Muscle layer of duodenum (tissue), 2 donors: ENCODE measurements around the gene GGTLC1.
"Not testable (repeated sequence)": the region's sequence is repeated elsewhere in the genome, so short reads cannot be mapped to it uniquely, and the experiment has no call there.

Experiments used
- H3K27ac ChIP-seq: one replicate; pipeline ENCODE4 v1.7.0; 2013; ENCODE audit warnings: mild to moderate bottlenecking, low read length
- H3K27me3 ChIP-seq: one replicate; pipeline ENCODE4 v1.7.0; 2013; ENCODE audit warnings: low read depth, mild to moderate bottlenecking, control low read depth, low read length
- H3K36me3 ChIP-seq, 2 donors: one replicate each; pipeline ENCODE4 v1.7.0; 2013; ENCODE audit warnings: low read length in 2 of 2, control low read depth in 1 of 2, mild to moderate bottlenecking in 1 of 2; ENCODE audit not compliant: insufficient read depth in 2 of 2, control insufficient read depth in 1 of 2
- H3K4me1 ChIP-seq, 2 donors: one replicate each; pipeline ENCODE4 v1.7.0; 2013; ENCODE audit warnings: low read length in 2 of 2, mild to moderate bottlenecking in 2 of 2, control low read depth in 1 of 2, moderate library complexity in 1 of 2; ENCODE audit not compliant: insufficient read depth in 2 of 2, control insufficient read depth in 1 of 2
- H3K4me3 ChIP-seq, 2 donors: one replicate each; pipeline ENCODE4 v1.7.0; 2013; ENCODE audit warnings: low read length in 2 of 2, low read depth in 1 of 2, mild to moderate bottlenecking in 1 of 2
- H3K9me3 ChIP-seq, 2 donors: one replicate each; pipeline ENCODE4 v1.7.0; 2013; ENCODE audit warnings: low read length in 2 of 2, control low read depth in 1 of 2, mild to moderate bottlenecking in 1 of 2; ENCODE audit not compliant: control insufficient read depth in 1 of 2
- donor health status: healthy.

Gene GGTLC1

GRCh38 chr20:24007758-24008157 lies 19.2 kb upstream of the GGTLC1 start:
- H3K4me3 ChIP-seq = no peak overlapping the region
- no peaks in the 10 kb centered on the region for H3K36me3 ChIP-seq

DNA sequence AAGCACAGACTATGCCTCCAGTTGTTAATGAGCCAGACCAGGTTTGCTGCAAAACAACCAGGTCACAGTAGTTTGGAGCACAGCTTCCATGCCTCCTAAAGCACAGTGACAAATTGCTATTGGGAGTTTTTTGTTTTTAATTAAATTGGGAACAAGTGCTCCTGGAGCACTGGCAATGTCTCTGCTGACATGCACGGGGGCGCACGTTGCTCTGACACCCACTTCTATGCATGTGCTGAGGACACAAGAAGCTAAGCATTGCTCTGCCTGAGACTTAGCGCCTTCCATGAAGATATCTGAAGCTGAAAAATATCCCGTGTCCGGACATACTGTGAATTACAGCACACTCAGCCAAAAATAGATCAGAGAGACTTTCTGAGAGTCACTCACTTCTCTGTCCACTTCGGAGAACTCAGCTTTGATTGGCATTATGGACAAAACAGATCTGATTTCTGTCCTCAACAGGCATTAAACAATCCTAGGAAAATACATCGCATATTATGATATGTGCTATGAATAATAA lies 18.6 kb upstream of the GGTLC1 start:
- Histone ChIP-seq H3K4me1 (no peaks in the 10 kb centered on the region), H3K4me3 (no peak overlapping the region), H3K27me3 (no peaks in the 10 kb centered on the region), H3K9me3 (no peaks in the 10 kb centered on the region), H3K27ac (no peak overlapping the region), H3K36me3 (no peaks in the 10 kb centered on the region)

More at GRCh38 chr20:24007758-24008157, 19.2 kb upstream of the GGTLC1 start:
- H3K9me3 ChIP-seq = no peaks in the 10 kb centered on the region
- H3K4me1 ChIP-seq = no peaks in the 10 kb centered on the region
- H3K27ac ChIP-seq = no peak overlapping the region
- H3K27me3 ChIP-seq = no peaks in the 10 kb centered on the region

DNA sequence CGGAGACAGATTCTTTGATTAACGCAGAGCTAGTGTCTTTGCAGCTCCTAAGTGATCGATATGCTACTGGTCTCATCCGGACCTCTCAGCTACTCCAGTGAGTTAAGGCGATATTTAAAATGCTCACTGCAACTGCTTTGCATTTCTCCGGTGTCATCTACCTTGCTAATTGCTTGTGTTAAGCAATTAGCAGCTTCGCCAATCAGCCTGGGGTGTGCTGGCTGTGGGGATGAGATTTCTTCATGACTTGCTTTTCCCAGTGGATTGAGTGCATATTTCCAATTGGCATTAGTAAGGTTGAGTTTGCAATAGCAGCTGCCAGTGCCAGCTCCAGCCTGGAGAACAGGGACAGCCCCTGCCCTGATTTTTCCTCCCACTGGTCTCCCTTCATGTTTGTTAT lies 18.0 kb upstream of the GGTLC1 start:
- H3K27ac ChIP-seq = no peak overlapping the region
- no peaks in the 10 kb centered on the region for H3K9me3 ChIP-seq
- no peak overlapping the region for H3K4me3 ChIP-seq

DNA sequence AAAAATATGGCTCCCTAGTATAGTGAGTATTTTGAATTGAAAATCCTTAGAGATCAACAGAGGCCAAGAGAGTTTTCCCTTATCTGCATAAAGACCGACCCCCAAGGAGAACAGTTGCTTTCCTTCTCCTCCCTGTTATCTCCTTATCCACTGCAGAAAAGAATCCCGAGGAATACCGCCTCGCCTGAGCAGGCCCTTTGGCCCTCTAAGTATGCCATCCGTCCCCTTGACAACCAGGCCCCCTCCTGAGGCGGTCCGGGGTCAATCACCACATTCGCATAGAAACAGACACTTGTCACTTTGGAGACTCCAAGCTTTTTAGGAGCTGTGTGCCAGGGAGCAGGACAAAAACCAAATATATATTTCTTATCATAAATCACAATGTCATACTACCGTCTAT lies 15.9 kb upstream of the GGTLC1 start:
- no peak overlapping the region for H3K4me3 ChIP-seq
- no peaks in the 10 kb centered on the region for H3K9me3 ChIP-seq
- no peaks in the 10 kb centered on the region for H3K36me3 ChIP-seq
- H3K27me3 ChIP-seq = no peaks in the 10 kb centered on the region
- no peaks in the 10 kb centered on the region for H3K4me1 ChIP-seq
- H3K27ac ChIP-seq = no peak overlapping the region

More for the DNA sequence above, 18.0 kb upstream of the GGTLC1 start:
- H3K27me3 ChIP-seq = no peaks in the 10 kb centered on the region
- no peaks in the 10 kb centered on the region for H3K4me1 ChIP-seq
- no peaks in the 10 kb centered on the region for H3K36me3 ChIP-seq

DNA sequence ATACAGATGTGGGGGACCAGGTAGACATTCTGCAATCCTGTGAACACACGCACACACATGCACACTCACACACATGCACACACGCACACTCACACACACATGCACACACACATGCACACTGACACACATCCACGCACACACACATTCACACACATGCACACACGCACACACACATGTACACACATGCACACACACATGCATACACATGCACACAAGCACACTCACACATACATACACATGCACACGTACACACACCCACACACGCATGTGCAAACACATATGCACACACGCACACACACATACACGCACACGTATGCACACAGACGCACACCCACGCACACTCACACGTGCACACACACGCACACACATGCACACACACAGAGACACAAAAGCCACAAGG lies 14.3 kb upstream of the GGTLC1 start:
- H3K4me1 ChIP-seq = no peaks in the 10 kb centered on the region
- H3K27ac ChIP-seq = no peak overlapping the region
- H3K36me3 ChIP-seq = no peaks in the 10 kb centered on the region
- H3K27me3 ChIP-seq = no peaks in the 10 kb centered on the region
- H3K4me3 ChIP-seq = no peak overlapping the region
- no peaks in the 10 kb centered on the region for H3K9me3 ChIP-seq

- H3K27me3 ChIP-seq = no peaks in the 10 kb centered on the region
- H3K4me1 ChIP-seq = no peaks in the 10 kb centered on the region
- no peaks in the 10 kb centered on the region for H3K36me3 ChIP-seq
- no peak overlapping the region for H3K4me3 ChIP-seq
- H3K9me3 ChIP-seq = no peaks in the 10 kb centered on the region
- H3K27ac ChIP-seq = no peak overlapping the region
These were observed 13.3 kb upstream of the GGTLC1 start for GRCh38 chr20:24001712-24002405.

DNA sequence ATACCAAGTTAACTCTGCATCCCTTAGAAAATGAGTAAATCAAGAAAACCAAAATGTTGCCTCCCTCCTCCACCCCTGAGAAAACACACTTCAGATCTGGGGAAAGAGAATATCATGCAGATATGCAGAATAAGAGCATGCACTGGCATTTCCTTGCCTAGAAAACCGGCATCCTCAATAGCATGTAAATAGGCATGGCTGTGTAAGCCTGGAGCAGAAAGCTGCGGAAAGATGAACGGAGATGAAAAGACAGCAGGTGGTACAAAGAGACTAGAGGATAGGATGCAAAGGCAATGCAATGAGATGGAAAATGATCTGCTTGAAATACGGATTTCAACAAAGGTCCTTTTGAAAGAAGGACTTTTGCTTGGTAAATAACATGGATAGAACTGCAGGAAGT lies 10.3 kb upstream of the GGTLC1 start:
- Histone ChIP-seq H3K9me3 (no peaks in the 10 kb centered on the region), H3K36me3 (no peaks in the 10 kb centered on the region), H3K27ac (no peak overlapping the region), H3K4me3 (no peak overlapping the region), H3K4me1 (no peaks in the 10 kb centered on the region), H3K27me3 (no peaks in the 10 kb centered on the region)

- no peaks in the 10 kb centered on the region for H3K4me1 ChIP-seq
- H3K36me3 ChIP-seq = no peaks in the 10 kb centered on the region
- no peak overlapping the region for H3K4me3 ChIP-seq
- H3K27me3 ChIP-seq = no peaks in the 10 kb centered on the region
- H3K27ac ChIP-seq = no peak overlapping the region
- H3K9me3 ChIP-seq = no peaks in the 10 kb centered on the region
These were observed 9.8 kb upstream of the GGTLC1 start for GRCh38 chr20:23998392-23998791.

DNA sequence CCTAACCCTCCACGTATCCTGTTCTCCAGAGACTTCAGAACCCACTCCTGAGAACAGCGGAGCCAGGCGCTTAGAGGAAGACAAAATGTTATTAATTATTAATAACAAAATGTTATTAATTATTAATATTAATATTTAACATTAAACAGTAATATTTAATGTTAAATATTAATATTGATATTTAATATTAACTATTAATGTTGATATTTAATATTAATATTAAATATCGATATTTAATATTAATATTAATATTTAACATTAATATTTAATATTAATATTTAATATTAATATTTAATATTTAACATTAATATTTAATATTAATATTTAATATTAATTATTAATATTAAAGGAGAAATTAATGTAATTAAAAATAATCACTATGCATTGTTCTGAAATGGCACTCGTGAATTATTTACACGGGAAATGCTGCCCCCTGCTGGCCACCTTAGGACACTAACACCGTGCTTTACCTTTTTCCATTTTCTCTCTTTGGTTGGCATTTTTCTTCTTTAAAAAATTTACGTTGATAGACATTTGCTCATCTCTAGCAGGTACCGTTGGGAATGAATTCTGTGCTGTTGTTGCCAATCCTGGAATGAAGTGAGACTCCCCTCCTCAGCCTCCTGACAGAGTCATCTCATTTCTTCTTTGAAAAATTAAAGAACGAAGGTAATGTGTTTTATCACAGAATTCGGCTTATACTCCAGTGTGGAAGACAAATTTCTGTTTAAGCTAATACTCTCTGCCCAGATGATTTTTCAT lies 7.5 kb upstream of the GGTLC1 start:
- H3K36me3 ChIP-seq = no peaks in the 10 kb centered on the region
- no peak overlapping the region for H3K27ac ChIP-seq
- H3K9me3 ChIP-seq = no peaks in the 10 kb centered on the region
- no peak overlapping the region for H3K4me3 ChIP-seq
- no peaks in the 10 kb centered on the region for H3K4me1 ChIP-seq
- H3K27me3 ChIP-seq = no peaks in the 10 kb centered on the region

- H3K27ac ChIP-seq = not testable (repeated sequence)
These were observed 6.7 kb upstream of the GGTLC1 start for GRCh38 chr20:23995291-23995690.

GRCh38 chr20:23994001-23994633 lies 5.5 kb upstream of the GGTLC1 start:
- H3K27me3 ChIP-seq, H3K27ac ChIP-seq: not testable (repeated sequence)

More at GRCh38 chr20:23995291-23995690, 6.7 kb upstream of the GGTLC1 start:
- H3K4me3 ChIP-seq, H3K36me3 ChIP-seq, H3K9me3 ChIP-seq, H3K4me1 ChIP-seq, H3K27me3 ChIP-seq: not testable (repeated sequence)

More at GRCh38 chr20:23994001-23994633, 5.5 kb upstream of the GGTLC1 start:
- not testable (repeated sequence) for H3K4me3 ChIP-seq, H3K9me3 ChIP-seq, H3K36me3 ChIP-seq, H3K4me1 ChIP-seq
